GM10266 (cell line): Measurements from ENCODE around the gene KIF1A.
"Not testable (repeated sequence)": the region's sequence is repeated elsewhere in the genome, so short reads cannot be mapped to it uniquely, and the experiment has no call there.

ENCODE experiments used
- DNase-seq: peaks from one replicate; pipeline ENCODE4 v3.0.0; 2012; ENCODE audit errors: extremely low spot score
- CTCF ChIP-seq: IDR thresholded peaks from 2 replicates; pipeline ENCODE4 v1.5.1; 2012; ENCODE audit warnings: mild to moderate bottlenecking, low read depth; ENCODE audit not compliant: control insufficient read depth, insufficient read depth; ENCODE audit errors: missing control alignments

Gene KIF1A

GRCh38 chr2:240782221-240782885 lies 37.7 kb downstream of the KIF1A start:
- DNase-seq = no peak
- TF ChIP-seq CTCF = no peak

- no peak for TF ChIP-seq CTCF
- DNase-seq = no peak
Measured at GRCh38 chr2:240781471-240782220, 38.4 kb downstream of the KIF1A start.

GRCh38 chr2:240780023-240780700 lies 39.9 kb downstream of the KIF1A start:
- TF ChIP-seq CTCF = no peak
- no peak for DNase-seq

- DNase-seq = not testable (repeated sequence)
Measured at GRCh38 chr2:240779250-240779832, 40.7 kb downstream of the KIF1A start.

GRCh38 chr2:240778426-240778825 lies 41.6 kb downstream of the KIF1A start:
- TF ChIP-seq CTCF = no peak
- no peak for DNase-seq

- no peak for TF ChIP-seq CTCF
- no peak for DNase-seq
Measured at GRCh38 chr2:240777456-240778212, 42.4 kb downstream of the KIF1A start.

- DNase-seq = no peak
- TF ChIP-seq CTCF = no peak
Measured at GRCh38 chr2:240775905-240776304, 44.1 kb downstream of the KIF1A start.
